GM10847 (cell line): ENCODE results near the gene GLO1.

Source experiments
- POLR2A ChIP-seq: IDR thresholded peaks from 2 replicates; pipeline ENCODE4 v1.6.1; 2011; ENCODE audit not compliant: insufficient read length; ENCODE audit errors: extremely low read depth

Gene GLO1

GRCh38 chr6:38684904-38685303 is 18.0 kb downstream of the GLO1 start:
- no peak for TF ChIP-seq POLR2A

- TF ChIP-seq POLR2A, result no peak
These were observed 18.7 kb downstream of the GLO1 start for GRCh38 chr6:38684237-38684636.

- TF ChIP-seq POLR2A, result no peak
These were observed 21.1 kb downstream of the GLO1 start for GRCh38 chr6:38681850-38682249.

- TF ChIP-seq POLR2A, result no peak
These were observed 23.3 kb downstream of the GLO1 start for GRCh38 chr6:38679668-38680067.

GRCh38 chr6:38678178-38678760 is 24.7 kb downstream of the GLO1 start:
- TF ChIP-seq POLR2A, result no peak

GRCh38 chr6:38676974-38677544 is 25.9 kb downstream of the GLO1 start:
- TF ChIP-seq POLR2A, result no peak

- TF ChIP-seq POLR2A, result no peak
These were observed 26.5 kb downstream of the GLO1 start for GRCh38 chr6:38676236-38676973.

- TF ChIP-seq POLR2A, result no peak
These were observed 29.4 kb downstream of the GLO1 start for GRCh38 chr6:38673397-38674165.

GRCh38 chr6:38671885-38672467 is 31.0 kb downstream of the GLO1 start:
- TF ChIP-seq POLR2A, result no peak

GRCh38 chr6:38658418-38659167 is 44.4 kb downstream of the GLO1 start:
- no peak for TF ChIP-seq POLR2A

- TF ChIP-seq POLR2A, result no peak
These were observed 46.0 kb downstream of the GLO1 start for GRCh38 chr6:38656896-38657295.

GRCh38 chr6:38654263-38654662 is 48.7 kb downstream of the GLO1 start:
- TF ChIP-seq POLR2A, result no peak

GRCh38 chr6:38651121-38651784 is 51.7 kb downstream of the GLO1 start:
- no peak for TF ChIP-seq POLR2A

GRCh38 chr6:38650207-38650752 is 52.7 kb downstream of the GLO1 start:
- no peak for TF ChIP-seq POLR2A

GRCh38 chr6:38649744-38650143 is 53.2 kb downstream of the GLO1 start:
- no peak for TF ChIP-seq POLR2A
